Smooth muscle cell (in vitro differentiated cells): ENCODE data around the gene CARD14. TPM values are rescaled to one million over a fixed set of nuclear protein-coding genes. Genes with fewer than 3 reads are reported as not detected.

ENCODE experiments used
- DNase-seq: peaks from one replicate; lab custom pipeline; 2025; ENCODE audit not compliant: unreplicated experiment; lab: John Stamatoyannopoulos, UW
- H2AFZ ChIP-seq: fragments of 200-600 bp; sonication (generic); 2 replicates; pipeline ENCODE4 v1.6.0; 2016; ENCODE audit warnings: antibody characterized with exemption, low read depth, mild to moderate bottlenecking
- H3F3A ChIP-seq: fragments of 200-600 bp; sonication (generic); 2 replicates; pipeline ENCODE4 v1.6.0; 2017; ENCODE audit warnings: antibody characterized with exemption, low read depth
- H3K27ac ChIP-seq: fragments of 200-600 bp; sonication (generic); 2 replicates; pipeline ENCODE4 v1.5.1; 2016; ENCODE audit warnings: low read depth, mild to moderate bottlenecking
- H3K27me3 ChIP-seq: fragments of 200-600 bp; sonication (generic); 2 replicates; pipeline ENCODE4 v1.6.1; 2016; ENCODE audit warnings: low read depth, mild to moderate bottlenecking
- H3K36me3 ChIP-seq: fragments of 200-600 bp; sonication (generic); 2 replicates; pipeline ENCODE4 v1.5.1; 2016; ENCODE audit warnings: low read depth
- H3K4me1 ChIP-seq: fragments of 200-600 bp; sonication (generic); 2 replicates; pipeline ENCODE4 v1.5.1; 2016; ENCODE audit warnings: low read depth
- H3K4me2 ChIP-seq: fragments of 200-600 bp; sonication (generic); 2 replicates; pipeline ENCODE4 v1.6.0; 2016; ENCODE audit warnings: mild to moderate bottlenecking
- H3K4me3 ChIP-seq: fragments of 200-600 bp; sonication (generic); 2 replicates; pipeline ENCODE4 v1.5.1; 2016; ENCODE audit warnings: mild to moderate bottlenecking
- H3K79me2 ChIP-seq: fragments of 200-600 bp; sonication (generic); 2 replicates; pipeline ENCODE4 v1.6.0; 2016; ENCODE audit warnings: low read depth, mild to moderate bottlenecking
- H3K9ac ChIP-seq: fragments of 200-600 bp; sonication (generic); 2 replicates; pipeline ENCODE4 v1.6.0; 2016; ENCODE audit warnings: low read depth
- H3K9me3 ChIP-seq: fragments of 200-600 bp; sonication (generic); replicated peaks from 2 replicates; pipeline ENCODE4 v1.5.1; 2016; ENCODE audit warnings: low read depth
- H4K20me1 ChIP-seq: fragments of 200-600 bp; sonication (generic); 2 replicates; pipeline ENCODE4 v1.6.0; 2016; ENCODE audit warnings: low read depth
- WGBS: methylation state at CpG from one replicate; pipeline ENCODE4 v1.1.7; 2016; ENCODE audit warnings: low lambda C conversion rate; 5-methylcytosine and 5-hydroxymethylcytosine counted together
- polyA plus RNA-seq: library from polyadenylated mRNA; unstranded; fragments of >200 nt; fragmentation: Nextera tagmentation; extraction: Ambion mirVana; gene quantifications from 2 replicates; pipeline ENCODE4 v1.2.1, GENCODE V29; 2016
- total RNA-seq: library from RNA; depleted of rRNA; stranded (reverse); fragments of >200 nt; gene quantifications from 2 replicates; pipeline ENCODE4 v1.2.3, GENCODE V29; 2014
- TF ChIP-seq, protein P1 (sequence below): fragments of 200-600 bp; sonication (generic); IDR thresholded peaks from 2 replicates; pipeline ENCODE4 v1.5.1; 2017; ENCODE audit warnings: borderline replicate concordance, mild to moderate bottlenecking, antibody characterized with exemption; ENCODE audit not compliant: insufficient read depth, poor library complexity, severe bottlenecking

Gene CARD14
- total and polyA plus RNA-seq, 2 experiments from 2014 or later = 1.0 to 1.8 TPM

DNA sequence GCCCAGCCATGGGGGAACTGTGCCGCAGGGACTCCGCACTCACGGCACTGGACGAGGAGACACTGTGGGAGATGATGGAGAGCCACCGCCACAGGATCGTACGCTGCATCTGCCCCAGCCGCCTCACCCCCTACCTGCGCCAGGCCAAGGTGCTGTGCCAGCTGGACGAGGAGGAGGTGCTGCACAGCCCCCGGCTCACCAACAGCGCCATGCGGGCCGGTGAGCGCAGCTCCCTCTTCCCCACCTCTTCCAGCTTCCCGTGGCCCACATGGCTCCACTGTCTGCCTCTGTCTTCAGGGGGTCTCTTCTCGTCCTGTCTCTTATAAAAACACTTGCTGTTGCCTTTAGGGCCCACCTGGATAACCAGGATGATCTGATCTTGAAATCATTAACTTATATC lies 11.6 kb downstream of the CARD14 start:
- Histone ChIP-seq H3K27ac (no peak overlapping the region), H3K79me2 (no peaks in the 10 kb centered on the region), H3F3A (no peaks in the 10 kb centered on the region), H3K27me3 (no peaks in the 10 kb centered on the region), H3K9ac (no peak overlapping the region), H3K9me3 (no peaks in the 10 kb centered on the region), H3K36me3 (no peaks in the 10 kb centered on the region), H3K4me3 (no peak overlapping the region), H2AFZ (no peak overlapping the region), H3K4me2 (no peak overlapping the region), H4K20me1 (no peaks in the 10 kb centered on the region), H3K4me1 (no peaks in the 10 kb centered on the region)
- WGBS = 95% methylated on average over 17 of the region's 17 CpGs
- TF ChIP-seq, protein P1, sequence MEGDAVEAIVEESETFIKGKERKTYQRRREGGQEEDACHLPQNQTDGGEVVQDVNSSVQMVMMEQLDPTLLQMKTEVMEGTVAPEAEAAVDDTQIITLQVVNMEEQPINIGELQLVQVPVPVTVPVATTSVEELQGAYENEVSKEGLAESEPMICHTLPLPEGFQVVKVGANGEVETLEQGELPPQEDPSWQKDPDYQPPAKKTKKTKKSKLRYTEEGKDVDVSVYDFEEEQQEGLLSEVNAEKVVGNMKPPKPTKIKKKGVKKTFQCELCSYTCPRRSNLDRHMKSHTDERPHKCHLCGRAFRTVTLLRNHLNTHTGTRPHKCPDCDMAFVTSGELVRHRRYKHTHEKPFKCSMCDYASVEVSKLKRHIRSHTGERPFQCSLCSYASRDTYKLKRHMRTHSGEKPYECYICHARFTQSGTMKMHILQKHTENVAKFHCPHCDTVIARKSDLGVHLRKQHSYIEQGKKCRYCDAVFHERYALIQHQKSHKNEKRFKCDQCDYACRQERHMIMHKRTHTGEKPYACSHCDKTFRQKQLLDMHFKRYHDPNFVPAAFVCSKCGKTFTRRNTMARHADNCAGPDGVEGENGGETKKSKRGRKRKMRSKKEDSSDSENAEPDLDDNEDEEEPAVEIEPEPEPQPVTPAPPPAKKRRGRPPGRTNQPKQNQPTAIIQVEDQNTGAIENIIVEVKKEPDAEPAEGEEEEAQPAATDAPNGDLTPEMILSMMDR = no peak
- no peak for DNase-seq

- Histone ChIP-seq H3K79me2 (no peaks in the 10 kb centered on the region), H3K4me1 (no peaks in the 10 kb centered on the region), H3K36me3 (no peaks in the 10 kb centered on the region), H3K4me3 (no peak overlapping the region), H3F3A (no peaks in the 10 kb centered on the region), H4K20me1 (no peaks in the 10 kb centered on the region), H3K9ac (no peak overlapping the region), H2AFZ (no peak overlapping the region), H3K9me3 (no peaks in the 10 kb centered on the region), H3K27ac (no peak overlapping the region), H3K27me3 (no peaks in the 10 kb centered on the region), H3K4me2 (no peak overlapping the region)
- TF ChIP-seq, protein P1 = no peak
- WGBS = 91% methylated on average over 30 of the region's 30 CpGs
- no peak for DNase-seq
Measured at GRCh38 chr17:80182118-80182844, 12.5 kb downstream of the CARD14 start.

DNA sequence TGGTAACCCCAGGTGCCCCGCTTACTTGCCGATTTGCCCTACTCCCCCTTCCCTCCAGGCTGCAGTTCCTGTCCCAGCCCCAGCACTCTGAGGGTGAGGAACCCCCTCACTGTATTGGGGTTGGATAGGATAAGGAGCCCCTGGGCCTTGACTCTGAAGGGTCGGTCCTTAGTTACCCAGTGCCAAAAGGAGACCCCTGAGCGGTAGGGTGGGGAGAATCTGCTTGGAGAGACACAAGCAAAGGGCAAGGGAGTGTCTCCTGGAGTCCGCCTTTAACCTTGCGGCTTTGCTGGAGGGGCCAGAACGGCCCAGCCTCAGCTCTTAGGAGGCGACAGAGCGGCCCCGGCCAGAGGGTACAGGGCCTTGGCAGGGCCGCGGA lies 13.0 kb downstream of the CARD14 start:
- no peak overlapping the region for H3K9ac ChIP-seq
- H3K27me3 ChIP-seq = no peaks in the 10 kb centered on the region
- no peaks in the 10 kb centered on the region for H3K9me3 ChIP-seq
- H3K4me1 ChIP-seq = no peaks in the 10 kb centered on the region
- no peaks in the 10 kb centered on the region for H3F3A ChIP-seq
- H3K36me3 ChIP-seq = no peaks in the 10 kb centered on the region
- TF ChIP-seq, protein P1 = no peak
- H3K4me2 ChIP-seq = no peak overlapping the region
- no peak for DNase-seq
- 91% methylated on average over 12 of the region's 12 CpGs for WGBS
- no peaks in the 10 kb centered on the region for H4K20me1 ChIP-seq
- no peak overlapping the region for H2AFZ ChIP-seq
- H3K4me3 ChIP-seq = no peak overlapping the region
- H3K79me2 ChIP-seq = no peaks in the 10 kb centered on the region
- H3K27ac ChIP-seq = no peak overlapping the region
